ENCODE measurements around the gene TRMT11. TPM values are rescaled to one million over a fixed set of nuclear protein-coding genes. Genes with fewer than 3 reads are reported as not detected.
A peak's percentile ranks its signal among the peaks of the same experiment; 100 is the strongest.

Gene TRMT11
- polyA plus RNA-seq, 1 of the 3 experiments (the other 2 are of a cell fraction), result 15.0 TPM

DNA sequence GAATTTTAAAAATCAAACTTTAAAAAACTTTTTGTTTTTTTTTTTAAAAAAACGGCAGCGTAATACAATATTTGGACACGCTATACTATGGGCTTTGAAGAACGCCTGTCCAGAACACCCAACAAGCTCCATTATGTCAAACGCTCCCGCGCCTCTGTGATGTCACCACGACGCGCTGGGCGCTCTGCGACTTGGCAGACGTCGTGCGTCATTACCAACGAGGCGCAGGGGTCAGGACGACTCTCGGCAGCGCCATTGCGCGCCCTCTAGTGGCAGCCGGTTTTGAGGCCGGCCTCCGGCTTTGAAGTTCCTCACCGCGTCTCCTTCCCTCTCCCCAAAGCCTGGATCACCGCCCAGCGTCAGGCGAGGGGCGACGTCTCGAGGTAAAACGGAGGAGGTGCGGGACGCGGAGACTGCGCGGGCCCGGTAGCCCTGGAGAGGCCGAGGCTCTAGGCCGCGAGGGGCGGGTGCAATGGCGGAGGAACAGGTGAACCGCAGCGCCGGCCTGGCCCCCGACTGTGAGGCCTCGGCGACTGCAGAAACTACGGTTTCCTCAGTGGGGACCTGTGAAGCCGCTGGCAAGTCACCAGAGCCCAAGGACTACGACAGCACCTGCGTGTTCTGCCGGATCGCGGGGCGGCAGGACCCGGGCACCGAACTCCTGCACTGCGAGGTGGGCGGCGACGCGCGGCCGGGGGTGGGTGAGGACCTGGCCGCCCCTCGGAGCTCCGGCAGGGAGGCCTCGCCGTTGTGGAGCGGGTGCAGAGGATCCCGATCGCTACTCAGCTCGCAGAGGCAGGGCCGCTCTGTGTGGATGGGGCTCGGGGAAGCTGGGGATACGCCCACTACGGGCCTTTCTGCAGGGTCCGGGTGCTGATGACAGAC, 29.6 kb upstream of the TRMT11 start, which contains the start of gene HINT3 (continued):
- TF ChIP-seq USF2 (IDR thresholded peaks at IDR 0.05; ENCODE audit: borderline replicate concordance, low read depth, low read length), result no peak
- TF ChIP-seq SIN3A (IDR thresholded peaks at IDR 0.05; ENCODE audit: borderline replicate concordance, low read depth, low read length), result peak; percentile 84; the same call in 1 of the 2 replicates
- no peak; the same call in 1 of the 2 replicates for TF ChIP-seq NFIC (IDR thresholded peaks at IDR 0.05; ENCODE audit: borderline replicate concordance)
- TF ChIP-seq POLR2AphosphoS5 (IDR thresholded peaks at IDR 0.05; ENCODE audit: low read depth, low read length), result peak; percentile 69; the same call in 1 of the 2 replicates
- peak in 1 of 2 experiments; percentile 12; a peak in 1 of 4 replicates for TF ChIP-seq EP300 (IDR thresholded peaks at IDR 0.05; ENCODE audit: borderline replicate concordance in 1 of 2, low read depth in 1 of 2, low read length in 1 of 2)
- no peak for TF ChIP-seq TEAD4 (IDR thresholded peaks at IDR 0.05; ENCODE audit: borderline replicate concordance, insufficient read depth)
- TF ChIP-seq FOXM1 (IDR thresholded peaks at IDR 0.05; ENCODE audit: low read depth), result peak; percentile 61; the same call in 1 of the 2 replicates
- no peak for TF ChIP-seq TCF12 (IDR thresholded peaks at IDR 0.05)
- TF ChIP-seq, protein P1, sequence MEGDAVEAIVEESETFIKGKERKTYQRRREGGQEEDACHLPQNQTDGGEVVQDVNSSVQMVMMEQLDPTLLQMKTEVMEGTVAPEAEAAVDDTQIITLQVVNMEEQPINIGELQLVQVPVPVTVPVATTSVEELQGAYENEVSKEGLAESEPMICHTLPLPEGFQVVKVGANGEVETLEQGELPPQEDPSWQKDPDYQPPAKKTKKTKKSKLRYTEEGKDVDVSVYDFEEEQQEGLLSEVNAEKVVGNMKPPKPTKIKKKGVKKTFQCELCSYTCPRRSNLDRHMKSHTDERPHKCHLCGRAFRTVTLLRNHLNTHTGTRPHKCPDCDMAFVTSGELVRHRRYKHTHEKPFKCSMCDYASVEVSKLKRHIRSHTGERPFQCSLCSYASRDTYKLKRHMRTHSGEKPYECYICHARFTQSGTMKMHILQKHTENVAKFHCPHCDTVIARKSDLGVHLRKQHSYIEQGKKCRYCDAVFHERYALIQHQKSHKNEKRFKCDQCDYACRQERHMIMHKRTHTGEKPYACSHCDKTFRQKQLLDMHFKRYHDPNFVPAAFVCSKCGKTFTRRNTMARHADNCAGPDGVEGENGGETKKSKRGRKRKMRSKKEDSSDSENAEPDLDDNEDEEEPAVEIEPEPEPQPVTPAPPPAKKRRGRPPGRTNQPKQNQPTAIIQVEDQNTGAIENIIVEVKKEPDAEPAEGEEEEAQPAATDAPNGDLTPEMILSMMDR (IDR thresholded peaks at IDR 0.05), result peak; percentile 97
- TF ChIP-seq GABPA (IDR thresholded peaks at IDR 0.05; ENCODE audit: low read depth), result no peak

- Histone ChIP-seq H3K79me2 (ENCODE audit: insufficient read depth) (peaks cover 14% of the 10 kb centered on the region; the same call in 1 of the 2 replicates), H3K4me2 (peak overlapping the region; percentile 92), H3K9ac (peak overlapping the region; percentile 92), H2AFZ (ENCODE audit: low read depth) (peak overlapping the region; percentile 90), H3K9me2 (no peaks in the 10 kb centered on the region), H3K4me3 (ENCODE audit: low read depth in 2 of 2, low read length in 1 of 2) (peak overlapping the region; percentile 79 to 96), H3F3A (replicated peaks; ENCODE audit: insufficient read depth) (peaks cover 4% of the 10 kb centered on the region), H3K9me3 (no peaks in the 10 kb centered on the region), H3K36me3 (replicated peaks in 1 of 2; ENCODE audit: control insufficient read depth in 1 of 2, insufficient read depth in 2 of 2, low read length in 1 of 2) (peaks cover 0 to 2% of the 10 kb centered on the region in 2 experiments), H3K27ac (ENCODE audit: low read depth in 2 of 2, low read length in 1 of 2) (peak overlapping the region; percentile 68 to 90; a peak in 3 of 4 replicates), H3K4me1 (ENCODE audit: control insufficient read depth in 1 of 2, insufficient read depth in 2 of 2, low read depth in 1 of 2, low read length in 1 of 2) (peaks cover 7 to 8% of the 10 kb centered on the region in 2 experiments; a peak in 3 of 4 replicates), H4K20me1 (ENCODE audit: insufficient read depth) (no peaks in the 10 kb centered on the region), H3K27me3 (ENCODE audit: insufficient read depth) (no peaks in the 10 kb centered on the region)
- CTCF ChIA-PET, result interaction anchor here (0.6 to 6.4 kb wide), 33 partner anchors 8 to 653 kb away, joined by 3 to 65 read pairs (median 4); partner anchors contain the start of genes NCOA7 and TRMT11
- WGBS (ENCODE audit: low lambda C conversion rate), result 9% methylated on average over 3 of the region's 3 CpGs
- DNase-seq, result no peak
- POLR2A ChIA-PET, result interaction anchor here (1.8 to 2.9 kb wide), 2 partner anchors 167 to 176 kb away, joined by 17 to 44 read pairs; partner anchors contain the start of gene NCOA7
- no peak for TF ChIP-seq YY1 (IDR thresholded peaks at IDR 0.05; ENCODE audit: low read depth)
These were observed 29.0 kb upstream of the TRMT11 start for GRCh38 chr6:125957391-125957693.
